ENCODE data around the gene ZNF622. TPM values are rescaled to one million over a fixed set of nuclear protein-coding genes. Genes with fewer than 3 reads are reported as not detected.

Gene ZNF622
- total RNA-seq, 5 donors from 2014 or later (not counting 1 experiment from before 2014, with no cell fraction given): 30.7 to 39.8 (median 38.9) TPM

DNA sequence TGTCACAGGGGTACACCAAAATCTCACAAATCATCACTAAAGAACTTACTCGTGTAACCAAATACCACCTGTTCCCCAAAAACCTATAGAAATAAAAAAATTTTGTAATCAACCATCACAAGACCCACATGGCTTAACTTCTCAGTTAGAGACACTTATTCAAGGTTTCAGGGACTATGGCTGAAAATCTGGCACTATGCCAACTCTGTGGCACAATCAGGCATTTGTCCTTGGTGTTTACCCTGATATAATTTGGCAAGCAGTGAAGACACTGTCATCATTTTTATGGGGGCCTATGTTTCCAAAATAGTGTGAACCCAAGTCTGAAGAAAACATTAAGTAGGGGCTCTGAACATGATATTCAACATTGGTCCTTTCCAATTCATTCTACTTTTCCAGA is 59.0 kb downstream of the ZNF622 start:
- no peak overlapping the region for H3K4me3 Mint-ChIP-seq

DNA sequence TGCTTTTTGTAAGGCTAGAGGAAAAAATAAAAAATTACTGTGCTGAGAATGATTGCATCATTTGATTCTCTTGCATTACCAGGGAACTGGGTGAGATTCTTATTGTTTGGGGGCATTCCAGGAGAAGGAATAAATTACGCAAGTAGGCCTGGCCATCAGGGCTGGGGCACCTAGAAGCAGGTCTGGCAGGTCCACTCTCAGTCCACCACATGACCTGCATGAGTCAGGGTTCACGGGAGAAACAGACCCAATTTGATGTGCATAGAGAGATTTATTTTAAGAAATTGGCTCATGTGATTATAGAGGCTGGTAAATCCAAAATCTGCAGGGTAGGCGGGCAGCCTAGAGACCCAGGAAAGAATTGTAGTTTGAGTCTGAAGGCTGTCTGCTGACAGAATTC is 59.6 kb downstream of the ZNF622 start:
- Histone ChIP-seq H3K9me3 (no peaks in the 10 kb centered on the region), H3K27ac (ENCODE audit: low read length) (no peak overlapping the region), H3K27me3 (replicated peaks in 1 of 2; ENCODE audit: control insufficient read depth in 2 of 2, extremely low read depth in 1 of 2, insufficient read depth in 2 of 2, low read length in 1 of 2) (no peaks in the 10 kb centered on the region), H3K4me1 (ENCODE audit: control insufficient read depth in 1 of 2, extremely low read depth in 1 of 2, insufficient read depth in 2 of 2, low read length in 2 of 2) (no peaks in the 10 kb centered on the region), H3K36me3 (ENCODE audit: control insufficient read depth in 2 of 2, extremely low read depth in 1 of 2, insufficient read depth in 1 of 2, low read length in 1 of 2) (no peaks in the 10 kb centered on the region), H3K4me3 (ENCODE audit: control insufficient read depth in 1 of 2, extremely low read depth in 1 of 2, low read length in 1 of 2) (no peak overlapping the region)
- ChIA-PET POLR2A (no interaction called here), CTCF (no interaction called here)
- no peaks in the 10 kb centered on the region for H3K4me1 Mint-ChIP-seq
- no peak overlapping the region for H3K27ac Mint-ChIP-seq
- no peaks in the 10 kb centered on the region for H3K36me3 Mint-ChIP-seq
- WGBS (ENCODE audit: insufficient coverage): 100% methylated on average over 1 of the region's 3 CpGs
- peaks cover 0 to 6% (median 0%) of the 10 kb centered on the region in 3 donors for H3K9me3 Mint-ChIP-seq
- no peak overlapping the region for H3K4me3 Mint-ChIP-seq
- ATAC-seq (replicated peaks in 1 of 4): no peak
- no peak for DNase-seq
- peaks cover 9 to 23% of the 10 kb centered on the region in 2 donors for H3K27me3 Mint-ChIP-seq

More for the DNA sequence above, 59.0 kb downstream of the ZNF622 start:
- no peak for DNase-seq
- Mint-ChIP-seq H3K36me3 (no peaks in the 10 kb centered on the region), H3K27ac (no peak overlapping the region), H3K9me3 (peaks cover 0 to 6% (median 0%) of the 10 kb centered on the region in 3 donors), H3K4me1 (no peaks in the 10 kb centered on the region), H3K27me3 (peaks cover 11 to 24% of the 10 kb centered on the region in 2 donors)
- Histone ChIP-seq H3K36me3 (ENCODE audit: control insufficient read depth in 2 of 2, extremely low read depth in 1 of 2, insufficient read depth in 1 of 2, low read length in 1 of 2) (no peaks in the 10 kb centered on the region), H3K9me3 (no peaks in the 10 kb centered on the region), H3K4me3 (ENCODE audit: control insufficient read depth in 1 of 2, extremely low read depth in 1 of 2, low read length in 1 of 2) (no peak overlapping the region), H3K4me1 (ENCODE audit: control insufficient read depth in 1 of 2, extremely low read depth in 1 of 2, insufficient read depth in 2 of 2, low read length in 2 of 2) (no peaks in the 10 kb centered on the region), H3K27ac (ENCODE audit: low read length) (no peak overlapping the region), H3K27me3 (replicated peaks in 1 of 2; ENCODE audit: control insufficient read depth in 2 of 2, extremely low read depth in 1 of 2, insufficient read depth in 2 of 2, low read length in 1 of 2) (no peaks in the 10 kb centered on the region)
- ChIA-PET POLR2A (no interaction called here), CTCF (no interaction called here)
- 80% methylated on average over 1 of the region's 1 CpG for WGBS (ENCODE audit: insufficient coverage)
- no peak for ATAC-seq (replicated peaks in 1 of 4)

Other genes starting within 250 kb of the ZNF622 start
- 10 to 100 TPM; 41.0 to 72.1 (median 55.5) TPM for gene RETREG1, start 151.2 kb upstream of the ZNF622 start, total RNA-seq